ENCODE data around the gene CAPN11. TPM values are rescaled to one million over a fixed set of nuclear protein-coding genes. Genes with fewer than 3 reads are reported as not detected.

Gene CAPN11
- total and polyA plus RNA-seq, 4 donors = 0.08 to 0.19 (median 0.09) TPM; not detected in 1

DNA sequence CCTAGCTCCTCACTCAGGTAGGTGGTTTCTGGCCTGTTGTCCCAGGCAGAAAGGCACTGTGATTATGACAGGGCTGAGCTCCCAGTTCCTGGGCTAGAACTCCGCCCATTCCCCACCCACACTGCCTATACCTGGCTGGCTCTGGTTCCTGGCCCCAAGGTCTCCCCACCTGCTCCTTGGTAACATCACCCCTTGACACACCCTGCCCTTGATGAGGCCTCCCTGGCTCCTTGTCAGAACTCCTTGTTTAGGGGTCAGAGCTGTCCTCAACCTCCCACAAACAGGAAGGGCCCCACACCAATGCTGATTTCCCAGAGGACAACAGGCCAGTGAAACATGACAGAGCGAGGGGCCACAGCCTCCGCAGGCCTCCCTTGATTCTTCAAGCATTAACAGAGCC is 42.6 kb downstream of the CAPN11 start:
- Histone ChIP-seq H3K9me3 (ENCODE audit: control insufficient read depth in 4 of 4, low read length in 3 of 4) (no peaks in the 10 kb centered on the region), H3K36me3 (ENCODE audit: control insufficient read depth in 4 of 4, insufficient read depth in 3 of 4, low read depth in 1 of 4, low read length in 3 of 4) (no peaks in the 10 kb centered on the region), H3K9ac (ENCODE audit: low read depth in 1 of 2, low read length in 2 of 2) (no peak overlapping the region), H3K27ac (ENCODE audit: low read depth in 1 of 2, low read length in 2 of 2) (no peak overlapping the region), H3K27me3 (ENCODE audit: control insufficient read depth in 4 of 4, insufficient read depth in 4 of 4, low read length in 3 of 4) (no peaks in the 10 kb centered on the region), H3K4me1 (ENCODE audit: control insufficient read depth in 4 of 4, insufficient read depth in 4 of 4, low read length in 3 of 4) (no peaks in the 10 kb centered on the region), H3K4me3 (ENCODE audit: low read depth in 1 of 3, low read length in 3 of 3) (no peak overlapping the region)
- no peak for TF ChIP-seq ATF3 (IDR thresholded peaks at IDR 0.05)
- no peak for TF ChIP-seq FOXA2 (IDR thresholded peaks at IDR 0.05)
- TF ChIP-seq NR2F2 (IDR thresholded peaks at IDR 0.05) = no peak
- no peak for TF ChIP-seq EGR1 (IDR thresholded peaks at IDR 0.05; ENCODE audit: low read depth in 2 of 2)
- DNase-seq (ENCODE audit: low spot score) = no peak
- WGBS = 90% methylated on average over 3 of the region's 3 CpGs

DNA sequence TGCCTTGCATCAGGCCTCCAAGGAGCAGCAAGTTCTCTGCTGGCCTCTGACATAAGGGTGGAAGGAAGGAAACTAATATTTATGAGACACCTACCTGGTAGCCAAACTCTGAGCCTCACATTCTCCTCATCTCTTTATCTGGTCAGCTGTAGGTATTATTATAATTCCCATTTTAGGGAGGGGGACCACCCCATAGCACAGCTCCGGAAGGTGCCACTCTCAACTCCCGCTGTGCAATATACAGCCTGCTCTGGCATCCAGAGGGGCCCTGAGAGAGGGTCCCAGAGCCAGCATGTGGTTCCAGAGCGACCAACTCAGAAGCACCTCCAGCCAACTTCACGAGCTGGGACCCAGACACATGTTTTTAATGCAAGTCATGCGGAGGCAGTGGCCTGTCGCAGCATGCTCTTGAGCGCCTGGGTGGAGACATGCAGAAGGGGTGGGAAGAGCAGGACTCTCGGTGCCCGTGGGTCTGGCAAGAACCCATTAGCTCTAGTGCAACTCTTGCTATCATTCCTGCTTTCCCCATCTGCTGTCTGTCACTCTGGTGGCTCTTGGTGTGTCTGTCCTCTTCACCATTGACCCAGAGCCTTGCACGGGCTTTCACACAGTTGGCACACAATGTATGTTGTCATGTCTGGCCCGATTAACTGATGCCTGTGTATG is 43.2 kb downstream of the CAPN11 start:
- no peaks in the 10 kb centered on the region for H3K36me3 ChIP-seq (ENCODE audit: control insufficient read depth in 4 of 4, insufficient read depth in 3 of 4, low read depth in 1 of 4, low read length in 3 of 4)
- no peaks in the 10 kb centered on the region for H3K4me1 ChIP-seq (ENCODE audit: control insufficient read depth in 4 of 4, insufficient read depth in 4 of 4, low read length in 3 of 4)
- H3K9ac ChIP-seq (ENCODE audit: low read depth in 1 of 2, low read length in 2 of 2) = no peak overlapping the region
- H3K9me3 ChIP-seq (ENCODE audit: control insufficient read depth in 4 of 4, low read length in 3 of 4) = no peaks in the 10 kb centered on the region
- no peak overlapping the region for H3K4me3 ChIP-seq (ENCODE audit: low read depth in 1 of 3, low read length in 3 of 3)
- H3K27ac ChIP-seq (ENCODE audit: low read depth in 1 of 2, low read length in 2 of 2) = no peak overlapping the region
- TF ChIP-seq YY1 (IDR thresholded peaks at IDR 0.05) (no peak), RAD21 (IDR thresholded peaks at IDR 0.05) (no peak), GABPA (IDR thresholded peaks at IDR 0.05 in 1 of 2, conservative IDR thresholded peaks at IDR 0.05 in 1 of 2) (no peak), TAF1 (conservative IDR thresholded peaks at IDR 0.05) (no peak), REST (IDR thresholded peaks at IDR 0.05) (no peak), FOXA1 (IDR thresholded peaks at IDR 0.05) (no peak), RXRA (IDR thresholded peaks at IDR 0.05) (no peak), HNF4A (conservative IDR thresholded peaks at IDR 0.05) (no peak), HNF4G (IDR thresholded peaks at IDR 0.05) (no peak), JUND (IDR thresholded peaks at IDR 0.05) (no peak), NR2F2 (IDR thresholded peaks at IDR 0.05) (no peak), FOXA2 (IDR thresholded peaks at IDR 0.05) (no peak), EGR1 (IDR thresholded peaks at IDR 0.05; ENCODE audit: low read depth in 2 of 2) (no peak), ATF3 (IDR thresholded peaks at IDR 0.05) (no peak), SP1 (IDR thresholded peaks at IDR 0.05) (no peak)
- TF ChIP-seq, protein P1, sequence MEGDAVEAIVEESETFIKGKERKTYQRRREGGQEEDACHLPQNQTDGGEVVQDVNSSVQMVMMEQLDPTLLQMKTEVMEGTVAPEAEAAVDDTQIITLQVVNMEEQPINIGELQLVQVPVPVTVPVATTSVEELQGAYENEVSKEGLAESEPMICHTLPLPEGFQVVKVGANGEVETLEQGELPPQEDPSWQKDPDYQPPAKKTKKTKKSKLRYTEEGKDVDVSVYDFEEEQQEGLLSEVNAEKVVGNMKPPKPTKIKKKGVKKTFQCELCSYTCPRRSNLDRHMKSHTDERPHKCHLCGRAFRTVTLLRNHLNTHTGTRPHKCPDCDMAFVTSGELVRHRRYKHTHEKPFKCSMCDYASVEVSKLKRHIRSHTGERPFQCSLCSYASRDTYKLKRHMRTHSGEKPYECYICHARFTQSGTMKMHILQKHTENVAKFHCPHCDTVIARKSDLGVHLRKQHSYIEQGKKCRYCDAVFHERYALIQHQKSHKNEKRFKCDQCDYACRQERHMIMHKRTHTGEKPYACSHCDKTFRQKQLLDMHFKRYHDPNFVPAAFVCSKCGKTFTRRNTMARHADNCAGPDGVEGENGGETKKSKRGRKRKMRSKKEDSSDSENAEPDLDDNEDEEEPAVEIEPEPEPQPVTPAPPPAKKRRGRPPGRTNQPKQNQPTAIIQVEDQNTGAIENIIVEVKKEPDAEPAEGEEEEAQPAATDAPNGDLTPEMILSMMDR (IDR thresholded peaks at IDR 0.05; ENCODE audit: low read depth, low read length, missing input control) = no peak
- TF ChIP-seq, protein P2, sequence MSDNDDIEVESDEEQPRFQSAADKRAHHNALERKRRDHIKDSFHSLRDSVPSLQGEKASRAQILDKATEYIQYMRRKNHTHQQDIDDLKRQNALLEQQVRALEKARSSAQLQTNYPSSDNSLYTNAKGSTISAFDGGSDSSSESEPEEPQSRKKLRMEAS (IDR thresholded peaks at IDR 0.05) = no peak
- TF ChIP-seq, protein P3, sequence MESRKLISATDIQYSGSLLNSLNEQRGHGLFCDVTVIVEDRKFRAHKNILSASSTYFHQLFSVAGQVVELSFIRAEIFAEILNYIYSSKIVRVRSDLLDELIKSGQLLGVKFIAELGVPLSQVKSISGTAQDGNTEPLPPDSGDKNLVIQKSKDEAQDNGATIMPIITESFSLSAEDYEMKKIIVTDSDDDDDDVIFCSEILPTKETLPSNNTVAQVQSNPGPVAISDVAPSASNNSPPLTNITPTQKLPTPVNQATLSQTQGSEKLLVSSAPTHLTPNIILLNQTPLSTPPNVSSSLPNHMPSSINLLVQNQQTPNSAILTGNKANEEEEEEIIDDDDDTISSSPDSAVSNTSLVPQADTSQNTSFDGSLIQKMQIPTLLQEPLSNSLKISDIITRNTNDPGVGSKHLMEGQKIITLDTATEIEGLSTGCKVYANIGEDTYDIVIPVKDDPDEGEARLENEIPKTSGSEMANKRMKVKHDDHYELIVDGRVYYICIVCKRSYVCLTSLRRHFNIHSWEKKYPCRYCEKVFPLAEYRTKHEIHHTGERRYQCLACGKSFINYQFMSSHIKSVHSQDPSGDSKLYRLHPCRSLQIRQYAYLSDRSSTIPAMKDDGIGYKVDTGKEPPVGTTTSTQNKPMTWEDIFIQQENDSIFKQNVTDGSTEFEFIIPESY (IDR thresholded peaks at IDR 0.05) = no peak
- no peak for DNase-seq (ENCODE audit: low spot score)
- no peaks in the 10 kb centered on the region for H3K27me3 ChIP-seq (ENCODE audit: control insufficient read depth in 4 of 4, insufficient read depth in 4 of 4, low read length in 3 of 4)
- 82% methylated on average over 11 of the region's 11 CpGs for WGBS

All from liver (tissue), 9 donors.